ENCODE data around the gene PLD4.
"Not testable (repeated sequence)": the region's sequence is repeated elsewhere in the genome, so short reads cannot be mapped to it uniquely, and the experiment has no call there.

PLD4 gene

GRCh38 chr14:104887623-104888488 lies 36.8 kb upstream of the PLD4 start:
- DNase-seq (ENCODE audit: low spot score), result no peak
- no peak for TF ChIP-seq CTCF (IDR thresholded peaks at IDR 0.05; ENCODE audit: extremely low read depth, missing control alignments)

GRCh38 chr14:104888489-104889374 lies 35.9 kb upstream of the PLD4 start:
- no peak for TF ChIP-seq CTCF (IDR thresholded peaks at IDR 0.05; ENCODE audit: extremely low read depth, missing control alignments)
- DNase-seq (ENCODE audit: low spot score), result no peak

GRCh38 chr14:104889375-104889757 lies 35.3 kb upstream of the PLD4 start:
- TF ChIP-seq CTCF (IDR thresholded peaks at IDR 0.05; ENCODE audit: extremely low read depth, missing control alignments), result no peak
- DNase-seq (ENCODE audit: low spot score), result no peak

- not testable (repeated sequence) for DNase-seq (ENCODE audit: low spot score)
Observed at GRCh38 chr14:104890292-104890691, 34.4 kb upstream of the PLD4 start.

- DNase-seq (ENCODE audit: low spot score), result no peak
- TF ChIP-seq CTCF (IDR thresholded peaks at IDR 0.05; ENCODE audit: extremely low read depth, missing control alignments), result no peak
Observed at GRCh38 chr14:104891121-104891551, 33.5 kb upstream of the PLD4 start.

GRCh38 chr14:104891664-104892530 lies 32.8 kb upstream of the PLD4 start:
- DNase-seq (ENCODE audit: low spot score), result no peak
- no peak for TF ChIP-seq CTCF (IDR thresholded peaks at IDR 0.05; ENCODE audit: extremely low read depth, missing control alignments)

Measured in GM20000 (cell line).